Loucy (cell line): ENCODE data around the gene PTPRS.

Source experiments
- CTCF ChIP-seq: fragments of 200-600 bp; sonication (generic); conservative IDR thresholded peaks from 2 replicates; pipeline ENCODE4 v1.5.1; 2014; ENCODE audit warnings: mild to moderate bottlenecking, antibody characterized with exemption, low read length
- EZH2phosphoT487 ChIP-seq: fragments of 200-600 bp; IDR thresholded peaks from 2 replicates; pipeline ENCODE4 v1.6.1; 2018; ENCODE audit warnings: antibody characterized with exemption, mild to moderate bottlenecking, moderate library complexity, borderline replicate concordance

GRCh38 chr19:5297272-5297669, 43.3 kb downstream of the PTPRS start:
- no peak for TF ChIP-seq EZH2phosphoT487
- TF ChIP-seq CTCF, result no peak
